CD4-positive, alpha-beta T cell treated with Interleukin-2 at 100 ng/mL for 4 hours (primary cell): Measurements from ENCODE around the gene TLR3.
A peak's percentile ranks its signal among the peaks of the same experiment; 100 is the strongest.
"Not testable (repeated sequence)": the region's sequence is repeated elsewhere in the genome, so short reads cannot be mapped to it uniquely, and the experiment has no call there.

ENCODE experiments used
- DNase-seq: peaks from one replicate; pipeline ENCODE4 v3.0.0-alpha.2; 2020; ENCODE audit warnings: low spot score

Gene TLR3

DNA sequence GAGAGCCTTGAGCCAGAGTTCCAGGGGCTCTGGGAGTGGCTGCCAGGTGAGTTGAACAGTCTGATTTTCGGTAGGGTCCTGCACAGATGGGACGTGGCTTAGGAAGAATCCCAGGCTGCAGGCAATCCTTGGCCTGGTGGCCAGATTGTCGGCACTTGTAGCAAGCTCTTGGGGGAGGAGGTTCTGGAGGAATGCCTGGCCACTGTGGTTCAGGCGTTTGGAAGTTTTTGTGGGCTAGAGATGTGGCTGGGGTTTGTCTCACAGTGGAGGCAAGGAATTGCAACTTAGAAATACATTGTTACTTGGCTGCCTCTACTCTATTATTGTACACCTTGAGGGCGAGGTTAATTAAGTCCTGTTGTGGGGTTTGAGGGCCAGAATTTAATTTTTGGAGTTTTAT, 21.5 kb upstream of the TLR3 start:
- not testable (repeated sequence) for DNase-seq

DNA sequence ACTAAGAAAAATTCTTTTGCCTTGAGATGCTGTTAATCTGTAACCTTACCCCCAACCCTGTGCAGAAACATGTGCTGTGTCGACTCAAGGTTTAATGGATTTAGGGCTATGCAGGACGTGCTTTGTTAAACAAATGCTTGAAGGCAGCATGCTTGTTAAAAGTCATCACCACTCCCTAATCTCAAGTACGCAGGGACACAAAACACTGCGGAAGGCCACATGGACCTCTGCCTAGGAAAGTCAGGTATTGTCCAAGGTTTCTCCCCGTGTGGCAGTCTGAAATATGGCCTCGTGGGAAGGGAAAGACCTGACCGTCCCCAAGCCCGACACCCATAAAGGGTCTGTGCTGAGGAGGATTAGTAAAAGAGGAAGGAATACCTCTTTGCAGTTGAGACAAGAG, 18.8 kb upstream of the TLR3 start:
- DNase-seq = not testable (repeated sequence)

- no peak for DNase-seq
These were observed 17.9 kb upstream of the TLR3 start for GRCh38 chr4:186051096-186051495.

GRCh38 chr4:186058253-186058979, 10.5 kb upstream of the TLR3 start:
- no peak for DNase-seq

- DNase-seq = no peak
These were observed 10.0 kb upstream of the TLR3 start for GRCh38 chr4:186058980-186059316.

DNA sequence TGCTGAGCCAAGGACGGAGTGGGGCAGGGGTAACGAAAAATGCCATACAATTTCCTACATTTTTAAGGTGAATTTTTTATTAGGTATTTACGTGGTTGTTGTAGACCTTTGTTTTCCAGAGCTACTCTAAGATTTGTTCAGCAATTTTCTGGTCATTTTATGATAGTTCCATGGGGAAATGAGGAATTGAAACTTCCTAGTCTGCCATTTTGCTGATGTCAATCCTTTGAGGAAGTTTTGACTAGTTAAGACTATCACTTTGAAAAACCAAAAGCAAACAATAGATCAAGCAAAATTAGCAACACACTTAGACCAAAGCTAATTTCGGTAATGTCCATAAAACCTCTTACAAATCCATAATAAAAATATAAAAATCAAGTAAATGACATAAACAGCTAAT, 7.0 kb upstream of the TLR3 start:
- DNase-seq = no peak

GRCh38 chr4:186067757-186068385, 1.1 kb upstream of the TLR3 start:
- DNase-seq = peak; percentile 50

GRCh38 chr4:186069729-186070128, 773 bp downstream of the TLR3 start:
- no peak for DNase-seq

GRCh38 chr4:186072516-186072915, 3.6 kb downstream of the TLR3 start:
- DNase-seq = no peak

- DNase-seq = no peak
These were observed 5.2 kb downstream of the TLR3 start for GRCh38 chr4:186074189-186074588.

DNA sequence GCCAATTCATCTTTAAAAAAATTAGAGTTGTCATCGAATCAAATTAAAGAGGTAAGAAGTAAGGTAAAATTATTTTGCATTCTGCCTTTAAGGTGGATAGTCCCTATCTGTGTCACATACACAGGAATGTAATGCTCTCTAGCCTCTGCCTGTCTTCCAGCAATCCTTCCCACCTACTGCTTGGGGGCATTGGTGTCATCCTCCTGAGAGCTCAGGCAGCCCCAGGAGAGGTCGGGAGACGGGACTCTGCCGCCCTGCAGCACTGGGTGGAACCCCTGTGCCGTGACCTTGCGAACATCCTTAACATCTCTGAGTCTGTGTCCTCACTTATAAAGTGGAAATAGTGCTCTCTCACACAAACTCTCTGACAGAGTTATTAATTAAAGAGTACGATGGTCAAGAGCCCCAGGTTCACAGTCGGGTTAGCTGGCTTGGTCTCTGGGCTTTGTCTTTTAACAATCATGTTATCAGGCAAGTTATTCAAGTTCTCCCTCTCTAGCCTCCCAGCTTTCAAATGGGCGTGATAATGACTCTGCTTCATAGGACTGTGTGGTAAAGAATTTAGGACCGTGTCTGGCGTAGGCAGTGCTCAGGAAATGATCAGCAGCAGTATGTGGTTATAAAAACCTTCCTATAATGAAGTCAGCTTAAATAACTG, 10.2 kb downstream of the TLR3 start:
- no peak for DNase-seq

- DNase-seq = no peak
These were observed 10.7 kb downstream of the TLR3 start for GRCh38 chr4:186079694-186080093.

DNA sequence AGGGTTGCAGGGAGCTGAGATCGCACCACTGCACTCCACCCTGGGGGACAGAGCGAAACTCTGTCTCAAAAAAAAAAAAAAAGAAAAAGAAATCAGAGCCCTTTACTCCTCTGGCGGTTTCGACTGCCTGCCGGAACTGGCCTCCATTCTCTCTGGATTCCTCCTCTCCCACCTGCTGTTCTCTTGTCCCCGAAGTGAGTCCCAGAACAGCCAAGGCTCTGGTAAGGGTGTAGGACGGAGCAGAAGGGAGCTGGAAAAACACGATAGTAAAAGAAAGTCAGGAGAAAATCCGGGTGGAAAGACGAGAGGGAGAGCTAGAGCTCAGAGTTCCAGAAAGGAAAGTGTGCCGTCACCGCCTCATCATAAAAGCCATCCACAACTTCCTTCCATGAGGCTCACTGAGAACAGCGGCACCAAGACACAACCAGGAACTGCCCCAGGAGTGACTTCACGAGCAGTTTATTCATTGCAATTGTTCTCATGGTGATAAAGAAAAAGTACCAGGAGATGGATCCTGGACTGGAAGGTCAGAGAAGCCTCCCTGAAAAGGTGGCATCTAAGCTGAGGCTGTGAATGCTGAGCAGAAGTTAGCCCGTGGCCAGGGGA, 12.3 kb downstream of the TLR3 start:
- DNase-seq = no peak

GRCh38 chr4:186082221-186082620, 13.3 kb downstream of the TLR3 start:
- no peak for DNase-seq

- DNase-seq = no peak
These were observed 19.6 kb downstream of the TLR3 start for GRCh38 chr4:186088523-186088922.

- no peak for DNase-seq
These were observed 23.3 kb downstream of the TLR3 start for GRCh38 chr4:186092296-186092695.

GRCh38 chr4:186095406-186095805, 26.4 kb downstream of the TLR3 start:
- DNase-seq = no peak

- DNase-seq = no peak
These were observed 27.8 kb downstream of the TLR3 start for GRCh38 chr4:186096681-186097165.

- DNase-seq = no peak
These were observed 28.4 kb downstream of the TLR3 start for GRCh38 chr4:186097386-186097785.

GRCh38 chr4:186102931-186103330, 34.0 kb downstream of the TLR3 start:
- no peak for DNase-seq

DNA sequence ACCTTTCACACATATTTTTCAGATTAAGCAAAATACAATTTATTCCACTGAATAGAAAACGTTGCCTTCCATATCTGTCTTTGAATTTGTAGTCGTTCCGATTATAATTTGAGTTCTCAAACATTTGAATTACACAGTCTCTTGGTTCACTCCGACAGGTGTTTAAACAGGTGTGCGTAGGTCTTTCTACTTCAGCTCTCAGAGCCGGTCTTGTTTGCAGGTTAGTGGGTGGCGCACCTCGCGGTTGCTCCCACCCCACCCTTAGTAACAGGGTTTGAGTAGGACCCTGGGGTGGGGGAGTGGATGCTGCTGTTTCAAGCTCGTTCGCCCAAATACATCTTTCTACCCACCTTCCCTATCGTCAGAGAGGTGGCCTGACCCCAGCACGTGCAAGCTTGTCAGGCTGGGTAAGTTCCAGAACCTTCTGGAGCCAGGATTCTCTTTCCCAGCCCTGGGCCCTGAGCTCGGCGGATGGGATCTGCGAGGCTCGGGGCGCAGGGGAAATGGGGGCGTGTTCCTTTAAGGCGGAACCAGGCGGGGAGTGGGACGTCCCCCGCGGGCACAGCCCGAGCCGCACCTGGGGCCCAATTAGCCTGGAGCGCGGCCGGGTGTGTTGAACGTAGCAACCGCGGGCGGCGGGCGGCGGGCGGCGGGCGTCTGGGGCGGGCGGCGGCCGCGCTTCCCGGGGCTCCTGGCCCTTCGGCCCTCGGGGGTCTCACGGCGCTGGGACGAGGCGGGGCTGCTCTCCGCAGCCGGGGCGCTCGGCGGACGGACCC, 35.3 kb downstream of the TLR3 start, which contains the start of gene FAM149A:
TSS of gene FAM149A (plus strand) at position 591 of the 776 bp plus-strand sequence.
- DNase-seq = peak; percentile 27
